ENCODE results near the gene PTBP3. TPM values are rescaled to one million over a fixed set of nuclear protein-coding genes. Genes with fewer than 3 reads are reported as not detected.

The PTBP3 gene
- total and polyA plus RNA-seq, 2 of the 13 experiments (the other 11 are each of a cell fraction or from before 2014, with no cell fraction given) = 52.8 to 61.1 TPM

GRCh38 chr9:112379177-112380101 is 46.0 kb upstream of the PTBP3 start (continued):
- TF ChIP-seq HDAC1 (CRISPR knock-in tag; IDR thresholded peaks at IDR 0.05) = peak; percentile 77
- TF ChIP-seq, protein P1, sequence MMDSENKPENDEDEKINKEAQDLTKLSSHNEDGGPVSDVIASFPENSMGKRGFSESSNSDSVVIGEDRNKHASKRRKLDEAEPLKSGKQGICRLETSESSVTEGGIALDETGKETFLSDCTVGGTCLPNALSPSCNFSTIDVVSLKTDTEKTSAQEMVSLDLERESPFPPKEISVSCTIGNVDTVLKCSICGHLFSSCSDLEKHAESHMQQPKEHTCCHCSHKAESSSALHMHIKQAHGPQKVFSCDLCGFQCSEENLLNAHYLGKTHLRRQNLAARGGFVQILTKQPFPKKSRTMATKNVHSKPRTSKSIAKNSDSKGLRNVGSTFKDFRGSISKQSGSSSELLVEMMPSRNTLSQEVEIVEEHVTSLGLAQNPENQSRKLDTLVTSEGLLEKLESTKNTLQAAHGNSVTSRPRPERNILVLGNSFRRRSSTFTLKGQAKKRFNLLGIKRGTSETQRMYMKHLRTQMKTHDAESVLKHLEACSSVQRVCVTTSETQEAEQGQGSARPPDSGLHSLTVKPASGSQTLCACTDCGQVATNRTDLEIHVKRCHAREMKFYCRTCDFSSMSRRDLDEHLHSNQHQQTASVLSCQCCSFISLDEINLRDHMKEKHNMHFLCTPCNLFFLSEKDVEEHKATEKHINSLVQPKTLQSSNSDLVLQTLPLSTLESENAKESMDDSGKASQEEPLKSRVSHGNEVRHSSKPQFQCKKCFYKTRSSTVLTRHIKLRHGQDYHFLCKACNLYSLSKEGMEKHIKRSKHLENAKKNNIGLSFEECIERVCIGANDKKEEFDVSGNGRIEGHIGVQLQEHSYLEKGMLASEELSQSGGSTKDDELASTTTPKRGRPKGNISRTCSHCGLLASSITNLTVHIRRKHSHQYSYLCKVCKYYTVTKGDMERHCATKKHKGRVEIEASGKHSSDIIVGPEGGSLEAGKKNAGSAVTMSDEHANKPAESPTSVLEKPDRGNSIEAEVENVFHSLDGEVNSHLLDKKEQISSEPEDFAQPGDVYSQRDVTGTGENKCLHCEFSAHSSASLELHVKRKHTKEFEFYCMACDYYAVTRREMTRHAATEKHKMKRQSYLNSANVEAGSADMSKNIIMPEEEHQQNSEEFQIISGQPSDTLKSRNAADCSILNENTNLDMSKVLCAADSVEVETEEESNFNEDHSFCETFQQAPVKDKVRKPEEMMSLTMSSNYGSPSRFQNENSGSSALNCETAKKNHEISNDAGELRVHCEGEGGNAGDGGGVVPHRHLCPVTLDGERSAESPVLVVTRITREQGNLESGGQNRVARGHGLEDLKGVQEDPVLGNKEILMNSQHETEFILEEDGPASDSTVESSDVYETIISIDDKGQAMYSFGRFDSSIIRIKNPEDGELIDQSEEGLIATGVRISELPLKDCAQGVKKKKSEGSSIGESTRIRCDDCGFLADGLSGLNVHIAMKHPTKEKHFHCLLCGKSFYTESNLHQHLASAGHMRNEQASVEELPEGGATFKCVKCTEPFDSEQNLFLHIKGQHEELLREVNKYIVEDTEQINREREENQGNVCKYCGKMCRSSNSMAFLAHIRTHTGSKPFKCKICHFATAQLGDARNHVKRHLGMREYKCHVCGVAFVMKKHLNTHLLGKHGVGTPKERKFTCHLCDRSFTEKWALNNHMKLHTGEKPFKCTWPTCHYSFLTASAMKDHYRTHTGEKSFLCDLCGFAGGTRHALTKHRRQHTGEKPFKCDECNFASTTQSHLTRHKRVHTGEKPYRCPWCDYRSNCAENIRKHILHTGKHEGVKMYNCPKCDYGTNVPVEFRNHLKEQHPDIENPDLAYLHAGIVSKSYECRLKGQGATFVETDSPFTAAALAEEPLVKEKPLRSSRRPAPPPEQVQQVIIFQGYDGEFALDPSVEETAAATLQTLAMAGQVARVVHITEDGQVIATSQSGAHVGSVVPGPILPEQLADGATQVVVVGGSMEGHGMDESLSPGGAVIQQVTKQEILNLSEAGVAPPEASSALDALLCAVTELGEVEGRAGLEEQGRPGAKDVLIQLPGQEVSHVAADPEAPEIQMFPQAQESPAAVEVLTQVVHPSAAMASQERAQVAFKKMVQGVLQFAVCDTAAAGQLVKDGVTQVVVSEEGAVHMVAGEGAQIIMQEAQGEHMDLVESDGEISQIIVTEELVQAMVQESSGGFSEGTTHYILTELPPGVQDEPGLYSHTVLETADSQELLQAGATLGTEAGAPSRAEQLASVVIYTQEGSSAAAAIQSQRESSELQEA (CRISPR knock-in tag; IDR thresholded peaks at IDR 0.05; ENCODE audit: not compliant biosample characterization) = no peak
- no peak for TF ChIP-seq ZNF598 (CRISPR knock-in tag; IDR thresholded peaks at IDR 0.05; ENCODE audit: borderline replicate concordance)
- TF ChIP-seq E2F2 (CRISPR knock-in tag; IDR thresholded peaks at IDR 0.05; ENCODE audit: borderline replicate concordance) = no peak
- TF ChIP-seq CBX5 (CRISPR knock-in tag; IDR thresholded peaks at IDR 0.05; ENCODE audit: borderline replicate concordance) = peak; percentile 38; the same call in 1 of the 2 replicates
- TF ChIP-seq NFE2L1 (CRISPR knock-in tag; IDR thresholded peaks at IDR 0.05; ENCODE audit: borderline replicate concordance) = no peak
- 0 out of 2 replicates have a peak, but pooled peaks have one; percentile 63 for TF ChIP-seq ZFP36L2 (CRISPR knock-in tag; IDR thresholded peaks at IDR 0.05)
- TF ChIP-seq ZKSCAN8 (CRISPR knock-in tag; IDR thresholded peaks at IDR 0.05; ENCODE audit: borderline replicate concordance) = no peak
- TF ChIP-seq, protein P2, sequence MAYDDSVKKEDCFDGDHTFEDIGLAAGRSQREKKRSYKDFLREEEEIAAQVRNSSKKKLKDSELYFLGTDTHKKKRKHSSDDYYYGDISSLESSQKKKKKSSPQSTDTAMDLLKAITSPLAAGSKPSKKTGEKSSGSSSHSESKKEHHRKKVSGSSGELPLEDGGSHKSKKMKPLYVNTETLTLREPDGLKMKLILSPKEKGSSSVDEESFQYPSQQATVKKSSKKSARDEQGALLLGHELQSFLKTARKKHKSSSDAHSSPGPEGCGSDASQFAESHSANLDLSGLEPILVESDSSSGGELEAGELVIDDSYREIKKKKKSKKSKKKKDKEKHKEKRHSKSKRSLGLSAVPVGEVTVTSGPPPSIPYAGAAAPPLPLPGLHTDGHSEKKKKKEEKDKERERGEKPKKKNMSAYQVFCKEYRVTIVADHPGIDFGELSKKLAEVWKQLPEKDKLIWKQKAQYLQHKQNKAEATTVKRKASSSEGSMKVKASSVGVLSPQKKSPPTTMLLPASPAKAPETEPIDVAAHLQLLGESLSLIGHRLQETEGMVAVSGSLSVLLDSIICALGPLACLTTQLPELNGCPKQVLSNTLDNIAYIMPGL (CRISPR knock-in tag; IDR thresholded peaks at IDR 0.05; ENCODE audit: borderline replicate concordance in 1 of 2, low read depth in 1 of 2) = peak in 1 of 2 experiments; percentile 63; a peak in 1 of 4 replicates
- peak; percentile 96 for TF ChIP-seq TAF1 (CRISPR knock-in tag; IDR thresholded peaks at IDR 0.05)
- TF ChIP-seq ZFAT (CRISPR knock-in tag; conservative IDR thresholded peaks at IDR 0.05) = no peak
- no peak for TF ChIP-seq NR0B2 (CRISPR knock-in tag; IDR thresholded peaks at IDR 0.05)
- TF ChIP-seq HMG20A (CRISPR knock-in tag; IDR thresholded peaks at IDR 0.05; ENCODE audit: borderline replicate concordance) = peak; percentile 7; the same call in 1 of the 2 replicates
- TF ChIP-seq, protein P3, sequence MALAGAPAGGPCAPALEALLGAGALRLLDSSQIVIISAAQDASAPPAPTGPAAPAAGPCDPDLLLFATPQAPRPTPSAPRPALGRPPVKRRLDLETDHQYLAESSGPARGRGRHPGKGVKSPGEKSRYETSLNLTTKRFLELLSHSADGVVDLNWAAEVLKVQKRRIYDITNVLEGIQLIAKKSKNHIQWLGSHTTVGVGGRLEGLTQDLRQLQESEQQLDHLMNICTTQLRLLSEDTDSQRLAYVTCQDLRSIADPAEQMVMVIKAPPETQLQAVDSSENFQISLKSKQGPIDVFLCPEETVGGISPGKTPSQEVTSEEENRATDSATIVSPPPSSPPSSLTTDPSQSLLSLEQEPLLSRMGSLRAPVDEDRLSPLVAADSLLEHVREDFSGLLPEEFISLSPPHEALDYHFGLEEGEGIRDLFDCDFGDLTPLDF (CRISPR knock-in tag; IDR thresholded peaks at IDR 0.05) = peak; percentile 69
